Measurements from ENCODE around the gene RHOT2. TPM values are rescaled to one million over a fixed set of nuclear protein-coding genes. Genes with fewer than 3 reads are reported as not detected.
A peak's percentile ranks its signal among the peaks of the same experiment; 100 is the strongest.

Gene RHOT2
- total RNA-seq, 2 experiments from 2014 or later, result 202 to 209 TPM

GRCh38 chr16:705431-706188 is 37.7 kb downstream of the RHOT2 start, which contains the start of gene FBXL16:
TSS of gene FBXL16 (minus strand) at chr16:705801. CDS start at chr16:697405, 8,396 bp downstream.
- peak within 1 kb of the TSS; percentile 45 for H3K4me3 Mint-ChIP-seq
- no peaks in the 10 kb centered on the region for H3K36me3 ChIP-seq (ENCODE audit: insufficient read depth, low read length)
- ATAC-seq (ENCODE audit: poor library complexity) (peak; percentile 30), DNase-seq (peak in 1 of 14 experiments; percentile 39)
- no peak within 1 kb of the TSS for H3K27ac ChIP-seq (ENCODE audit: low read depth in 1 of 2, low read length in 2 of 2)
- H3K27ac Mint-ChIP-seq, result no peak within 1 kb of the TSS
- H3K36me3 Mint-ChIP-seq (ENCODE audit: low read depth), result no peaks in the 10 kb centered on the region
- ChIA-PET CTCF (no interaction called here), POLR2A (no interaction called here)
- H3K27me3 ChIP-seq (ENCODE audit: control insufficient read depth in 1 of 2, insufficient read depth in 2 of 2, low read length in 2 of 2), result peaks cover 83 to 84% of the 10 kb centered on the region in 2 experiments
- H3K9me3 Mint-ChIP-seq, result no peaks in the 10 kb centered on the region
- TF ChIP-seq CTCF (IDR thresholded peaks at IDR 0.05), result no peak
- H3K27me3 Mint-ChIP-seq, result peaks cover 63% of the 10 kb centered on the region
- no peak within 1 kb of the TSS for H3K4me3 ChIP-seq (ENCODE audit: low read length)
- H3K9me3 ChIP-seq (ENCODE audit: control insufficient read depth in 1 of 2, insufficient read depth in 1 of 2, low read length in 2 of 2), result peaks cover 0 to 68% of the 10 kb centered on the region in 2 experiments
- intact Hi-C loops (cut with DNase I, micrococcal nuclease), result no loop called here
- no peaks in the 10 kb centered on the region for H3K4me1 Mint-ChIP-seq (ENCODE audit: low read depth)
- H3K4me1 ChIP-seq (ENCODE audit: insufficient read depth, low read length), result peaks cover 38% of the 10 kb centered on the region

- H3K9me3 ChIP-seq (ENCODE audit: control insufficient read depth in 1 of 2, insufficient read depth in 1 of 2, low read length in 2 of 2), result peaks cover 0 to 67% of the 10 kb centered on the region in 2 experiments
- Mint-ChIP-seq H3K27me3 (peaks cover 63% of the 10 kb centered on the region), H3K36me3 (ENCODE audit: low read depth) (no peaks in the 10 kb centered on the region), H3K4me1 (ENCODE audit: low read depth) (no peaks in the 10 kb centered on the region), H3K27ac (no peak overlapping the region), H3K9me3 (no peaks in the 10 kb centered on the region), H3K4me3 (peak overlapping the region; percentile 45)
- no peak for TF ChIP-seq CTCF (IDR thresholded peaks at IDR 0.05)
- H3K27me3 ChIP-seq (ENCODE audit: control insufficient read depth in 1 of 2, insufficient read depth in 2 of 2, low read length in 2 of 2), result peaks cover 85 to 88% of the 10 kb centered on the region in 2 experiments
- CTCF ChIA-PET, result no interaction called here
- H3K27ac ChIP-seq (ENCODE audit: low read depth in 1 of 2, low read length in 2 of 2), result no peak overlapping the region
- intact Hi-C loops (cut with DNase I, micrococcal nuclease), result no loop called here
- DNase-seq, result no peak
- no peaks in the 10 kb centered on the region for H3K36me3 ChIP-seq (ENCODE audit: insufficient read depth, low read length)
- ATAC-seq (ENCODE audit: poor library complexity), result no peak
- peaks cover 32% of the 10 kb centered on the region for H3K4me1 ChIP-seq (ENCODE audit: insufficient read depth, low read length)
- no peak overlapping the region for H3K4me3 ChIP-seq (ENCODE audit: low read length)
- POLR2A ChIA-PET, result interaction anchor here (1.4 kb wide), 1 partner anchor 11 kb away, joined by 11 read pairs; no protein-coding TSS in a partner anchor
Observed at GRCh38 chr16:706189-707061, 38.5 kb downstream of the RHOT2 start.

GRCh38 chr16:707062-707538 is 39.2 kb downstream of the RHOT2 start:
- no peak overlapping the region for H3K4me3 ChIP-seq (ENCODE audit: low read length)
- peaks cover 80 to 83% of the 10 kb centered on the region in 2 experiments for H3K27me3 ChIP-seq (ENCODE audit: control insufficient read depth in 1 of 2, insufficient read depth in 2 of 2, low read length in 2 of 2)
- H3K4me1 Mint-ChIP-seq (ENCODE audit: low read depth), result no peaks in the 10 kb centered on the region
- H3K36me3 Mint-ChIP-seq (ENCODE audit: low read depth), result no peaks in the 10 kb centered on the region
- CTCF ChIA-PET, result no interaction called here
- H3K4me3 Mint-ChIP-seq, result no peak overlapping the region
- H3K9me3 ChIP-seq (ENCODE audit: control insufficient read depth in 1 of 2, insufficient read depth in 1 of 2, low read length in 2 of 2), result peaks cover 0 to 60% of the 10 kb centered on the region in 2 experiments
- POLR2A ChIA-PET, result interaction anchor here (1.4 kb wide), 1 partner anchor 11 kb away, joined by 11 read pairs; no protein-coding TSS in a partner anchor
- no peak overlapping the region for H3K27ac Mint-ChIP-seq
- no peak for ATAC-seq (ENCODE audit: poor library complexity)
- no peak overlapping the region for H3K27ac ChIP-seq (ENCODE audit: low read depth in 1 of 2, low read length in 2 of 2)
- intact Hi-C loops (cut with DNase I, micrococcal nuclease), result no loop called here
- no peak for TF ChIP-seq CTCF (IDR thresholded peaks at IDR 0.05)
- DNase-seq, result no peak
- H3K9me3 Mint-ChIP-seq, result no peaks in the 10 kb centered on the region
- H3K27me3 Mint-ChIP-seq, result peaks cover 57% of the 10 kb centered on the region
- peaks cover 33% of the 10 kb centered on the region for H3K4me1 ChIP-seq (ENCODE audit: insufficient read depth, low read length)
- no peaks in the 10 kb centered on the region for H3K36me3 ChIP-seq (ENCODE audit: insufficient read depth, low read length)
